MM.1S (cell line): ENCODE results near the gene DNAH10.
A peak's percentile ranks its signal among the peaks of the same experiment; 100 is the strongest.

Experiments
- DNase-seq: peaks from one replicate; pipeline ENCODE4 v3.0.0-alpha.2; 2015
- H2AFZ ChIP-seq: fragments of 300-600 bp; sonication (generic); 2 replicates; pipeline ENCODE4 v1.6.0; 2016; ENCODE audit warnings: antibody characterized with exemption, low read length
- H3F3A ChIP-seq: fragments of 300-600 bp; sonication (generic); 2 replicates; pipeline ENCODE4 v1.6.1; 2016; ENCODE audit warnings: mild to moderate bottlenecking, antibody characterized with exemption, low read length, moderate library complexity, mixed read lengths; ENCODE audit not compliant: insufficient read depth
- H3K27ac ChIP-seq: fragments of 300-600 bp; sonication (generic); 2 replicates; pipeline ENCODE4 v1.5.1; 2016; ENCODE audit warnings: mild to moderate bottlenecking, low read length
- H3K27me3 ChIP-seq: fragments of 300-600 bp; sonication (generic); replicated peaks from 2 replicates; pipeline ENCODE4 v1.6.0; 2016; ENCODE audit warnings: low read length; ENCODE audit not compliant: insufficient read depth
- H3K36me3 ChIP-seq: fragments of 300-600 bp; sonication (generic); replicated peaks from 2 replicates; pipeline ENCODE4 v1.6.1; 2016; ENCODE audit warnings: mild to moderate bottlenecking, low read length, mixed read lengths; ENCODE audit not compliant: insufficient read depth
- H3K4me1 ChIP-seq: fragments of 300-600 bp; sonication (generic); 2 replicates; pipeline ENCODE4 v1.6.1; 2016; ENCODE audit warnings: low read length, mixed read lengths
- H3K4me2 ChIP-seq: fragments of 300-600 bp; sonication (generic); 2 replicates; pipeline ENCODE4 v1.6.0; 2016; ENCODE audit warnings: low read depth, low read length
- H3K4me3 ChIP-seq: fragments of 300-600 bp; sonication (generic); 2 replicates; pipeline ENCODE4 v1.5.1; 2016; ENCODE audit warnings: low read length, mixed read lengths
- H3K79me2 ChIP-seq: fragments of 300-600 bp; sonication (generic); 2 replicates; pipeline ENCODE4 v1.6.1; 2016; ENCODE audit warnings: mixed run types, low read length, mixed read lengths
- H3K9ac ChIP-seq: fragments of 300-600 bp; sonication (generic); 2 replicates; pipeline ENCODE4 v1.6.1; 2016; ENCODE audit warnings: low read length, mixed read lengths
- H3K9me2 ChIP-seq: fragments of 300-600 bp; sonication (generic); replicated peaks from 2 replicates; pipeline ENCODE4 v1.6.1; 2016; ENCODE audit warnings: mild to moderate bottlenecking, low read length, mixed read lengths; ENCODE audit not compliant: insufficient read depth
- H3K9me3 ChIP-seq: fragments of 300-600 bp; sonication (generic); replicated peaks from 2 replicates; pipeline ENCODE4 v1.6.1; 2016; ENCODE audit warnings: mild to moderate bottlenecking, low read length, mixed read lengths; ENCODE audit not compliant: insufficient read depth
- H4K20me1 ChIP-seq: fragments of 300-600 bp; sonication (generic); 2 replicates; pipeline ENCODE4 v1.6.1; 2016; ENCODE audit warnings: mild to moderate bottlenecking, low read length, moderate library complexity, mixed read lengths; ENCODE audit not compliant: insufficient read depth
- EZH2 ChIP-seq: fragments of 300-600 bp; sonication (generic); optimal IDR thresholded peaks from 2 replicates; pipeline ENCODE3; 2017; ENCODE audit warnings: low read depth, mild to moderate bottlenecking, antibody characterized with exemption, low read length, mixed read lengths
- EZH2phosphoT487 ChIP-seq: fragments of 300-600 bp; sonication (generic); IDR thresholded peaks from 2 replicates; pipeline ENCODE4 v1.6.1; 2018; ENCODE audit warnings: antibody characterized with exemption, low read length
- TF ChIP-seq, protein P1 (sequence below): fragments of 300-600 bp; sonication (generic); IDR thresholded peaks from 2 replicates; pipeline ENCODE4 v1.5.1; 2016; ENCODE audit warnings: antibody characterized with exemption, low read length, mixed read lengths

Gene DNAH10

DNA sequence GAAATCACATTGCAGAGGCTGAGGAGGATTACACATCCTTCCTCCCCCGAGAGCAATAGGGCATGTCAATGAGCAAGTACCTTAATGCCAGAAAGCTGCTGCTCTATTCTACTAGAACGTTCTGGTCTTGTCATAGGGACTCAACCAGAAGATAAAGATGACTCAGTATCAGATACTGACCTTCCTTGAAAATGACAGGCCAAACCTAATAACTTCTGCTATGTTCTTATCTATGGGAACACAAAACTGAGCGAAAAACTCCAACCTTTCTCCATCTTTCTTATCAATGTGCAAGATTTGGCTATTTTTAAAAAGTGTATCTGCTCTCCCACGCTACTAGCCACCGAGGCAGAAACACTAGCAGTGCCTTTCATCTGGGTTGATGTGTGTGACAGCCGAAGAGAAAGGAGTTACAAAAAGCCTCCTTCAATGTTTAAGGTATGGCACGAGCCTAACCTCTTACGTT lies 205.1 kb downstream of the DNAH10 start:
- Histone ChIP-seq H3K4me2 (no peak overlapping the region), H4K20me1 (no peaks in the 10 kb centered on the region)

DNA sequence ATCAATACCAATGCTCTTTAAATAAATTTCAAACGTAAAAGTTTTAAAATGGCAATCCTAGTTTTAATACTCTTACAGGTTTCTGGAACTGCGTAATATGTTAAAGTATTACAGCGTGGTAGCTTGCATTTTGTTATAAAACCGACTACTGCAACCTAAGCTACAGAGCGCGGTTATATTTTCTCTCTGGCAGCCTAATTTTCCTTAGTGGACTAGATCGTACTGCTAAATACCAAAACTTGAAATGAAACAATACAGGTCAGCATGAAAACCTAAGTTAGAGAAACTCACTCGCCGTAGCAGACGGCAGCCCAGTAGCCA lies 209.3 kb downstream of the DNAH10 start:
- H3K27ac ChIP-seq, result peak overlapping the region; percentile 45; the same call in 1 of the 2 replicates
- H3K79me2 ChIP-seq, result peaks cover 34% of the 10 kb centered on the region
- H3K9me3 ChIP-seq, result no peaks in the 10 kb centered on the region
- H3K36me3 ChIP-seq, result no peaks in the 10 kb centered on the region
- H3F3A ChIP-seq, result peaks cover 14% of the 10 kb centered on the region; the same call in 1 of the 2 replicates
- peak overlapping the region; percentile 37; the same call in 1 of the 2 replicates for H3K9ac ChIP-seq
- no peaks in the 10 kb centered on the region for H3K9me2 ChIP-seq
- no peaks in the 10 kb centered on the region for H3K4me1 ChIP-seq
- H2AFZ ChIP-seq, result peak overlapping the region; percentile 56
- H3K27me3 ChIP-seq, result no peaks in the 10 kb centered on the region
- TF ChIP-seq, protein P1, sequence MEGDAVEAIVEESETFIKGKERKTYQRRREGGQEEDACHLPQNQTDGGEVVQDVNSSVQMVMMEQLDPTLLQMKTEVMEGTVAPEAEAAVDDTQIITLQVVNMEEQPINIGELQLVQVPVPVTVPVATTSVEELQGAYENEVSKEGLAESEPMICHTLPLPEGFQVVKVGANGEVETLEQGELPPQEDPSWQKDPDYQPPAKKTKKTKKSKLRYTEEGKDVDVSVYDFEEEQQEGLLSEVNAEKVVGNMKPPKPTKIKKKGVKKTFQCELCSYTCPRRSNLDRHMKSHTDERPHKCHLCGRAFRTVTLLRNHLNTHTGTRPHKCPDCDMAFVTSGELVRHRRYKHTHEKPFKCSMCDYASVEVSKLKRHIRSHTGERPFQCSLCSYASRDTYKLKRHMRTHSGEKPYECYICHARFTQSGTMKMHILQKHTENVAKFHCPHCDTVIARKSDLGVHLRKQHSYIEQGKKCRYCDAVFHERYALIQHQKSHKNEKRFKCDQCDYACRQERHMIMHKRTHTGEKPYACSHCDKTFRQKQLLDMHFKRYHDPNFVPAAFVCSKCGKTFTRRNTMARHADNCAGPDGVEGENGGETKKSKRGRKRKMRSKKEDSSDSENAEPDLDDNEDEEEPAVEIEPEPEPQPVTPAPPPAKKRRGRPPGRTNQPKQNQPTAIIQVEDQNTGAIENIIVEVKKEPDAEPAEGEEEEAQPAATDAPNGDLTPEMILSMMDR, result no peak
- TF ChIP-seq EZH2phosphoT487 (no peak), EZH2 (no peak)
- no peak for DNase-seq
- H4K20me1 ChIP-seq, result no peaks in the 10 kb centered on the region
- H3K4me2 ChIP-seq, result peak overlapping the region; percentile 70
- peak overlapping the region; percentile 61 for H3K4me3 ChIP-seq

More for the DNA sequence above, 205.1 kb downstream of the DNAH10 start:
- no peaks in the 10 kb centered on the region for H3K27me3 ChIP-seq
- H3K4me3 ChIP-seq, result no peak overlapping the region
- no peak for TF ChIP-seq EZH2
- TF ChIP-seq, protein P1, result no peak
- TF ChIP-seq EZH2phosphoT487, result no peak
- H3K36me3 ChIP-seq, result no peaks in the 10 kb centered on the region
- no peaks in the 10 kb centered on the region for H3K4me1 ChIP-seq
- no peaks in the 10 kb centered on the region for H3K9me3 ChIP-seq
- H3K9me2 ChIP-seq, result no peaks in the 10 kb centered on the region
- no peak overlapping the region for H3K9ac ChIP-seq
- DNase-seq, result no peak
- no peak overlapping the region for H3K27ac ChIP-seq
- no peak overlapping the region for H2AFZ ChIP-seq
- H3K79me2 ChIP-seq, result peaks cover 6% of the 10 kb centered on the region; the same call in 1 of the 2 replicates
- peaks cover 11% of the 10 kb centered on the region; the same call in 1 of the 2 replicates for H3F3A ChIP-seq

DNA sequence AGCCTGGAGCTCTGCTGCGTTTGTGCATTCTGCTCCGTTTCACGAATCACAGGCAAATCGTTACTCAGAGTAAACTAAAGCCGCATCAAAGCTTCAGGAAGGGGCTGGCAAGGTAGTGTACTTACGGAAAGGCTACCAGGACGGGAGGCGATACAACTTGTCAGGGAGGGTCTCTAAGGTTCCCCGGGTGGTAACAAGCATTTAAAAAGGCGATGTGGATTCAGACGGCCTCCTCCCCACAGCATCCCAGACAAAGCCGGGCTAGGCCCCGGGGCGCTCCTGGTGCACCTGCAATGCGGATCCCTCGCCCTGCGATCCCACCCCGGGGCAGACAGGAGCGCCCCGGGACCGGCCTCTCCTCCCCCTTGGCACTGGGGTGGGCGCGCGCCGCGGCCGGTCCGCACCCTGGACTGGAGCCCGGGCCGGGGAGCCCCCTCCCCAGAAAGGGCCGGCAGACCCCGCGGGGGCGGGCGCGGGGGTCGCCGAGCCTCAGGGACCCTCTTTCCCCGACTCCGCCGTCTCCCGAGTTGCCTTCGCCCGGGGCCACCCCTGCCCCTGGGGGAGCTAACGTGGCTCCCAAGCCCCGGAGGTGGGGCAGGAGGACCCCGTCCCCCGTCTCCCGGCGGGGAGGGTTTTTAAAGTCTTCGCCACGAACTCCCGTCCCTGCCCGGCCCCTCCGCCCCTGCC lies 209.8 kb downstream of the DNAH10 start:
- Histone ChIP-seq H3K9ac (peak overlapping the region; percentile 37; the same call in 1 of the 2 replicates), H3K4me3 (peak overlapping the region; percentile 61), H2AFZ (peak overlapping the region; percentile 56), H3K27me3 (no peaks in the 10 kb centered on the region), H3K9me2 (no peaks in the 10 kb centered on the region), H3K36me3 (no peaks in the 10 kb centered on the region), H3K4me1 (no peaks in the 10 kb centered on the region), H3K27ac (peak overlapping the region; percentile 45; the same call in 1 of the 2 replicates), H4K20me1 (no peaks in the 10 kb centered on the region), H3K79me2 (peaks cover 35% of the 10 kb centered on the region), H3K4me2 (peak overlapping the region; percentile 70), H3K9me3 (no peaks in the 10 kb centered on the region), H3F3A (peaks cover 14% of the 10 kb centered on the region; the same call in 1 of the 2 replicates)
- TF ChIP-seq, protein P1, result no peak
- TF ChIP-seq EZH2, result no peak
- TF ChIP-seq EZH2phosphoT487, result no peak
- DNase-seq, result peak; percentile 44
